ENCODE measurements around the gene KRT79.

KRT79 gene

DNA sequence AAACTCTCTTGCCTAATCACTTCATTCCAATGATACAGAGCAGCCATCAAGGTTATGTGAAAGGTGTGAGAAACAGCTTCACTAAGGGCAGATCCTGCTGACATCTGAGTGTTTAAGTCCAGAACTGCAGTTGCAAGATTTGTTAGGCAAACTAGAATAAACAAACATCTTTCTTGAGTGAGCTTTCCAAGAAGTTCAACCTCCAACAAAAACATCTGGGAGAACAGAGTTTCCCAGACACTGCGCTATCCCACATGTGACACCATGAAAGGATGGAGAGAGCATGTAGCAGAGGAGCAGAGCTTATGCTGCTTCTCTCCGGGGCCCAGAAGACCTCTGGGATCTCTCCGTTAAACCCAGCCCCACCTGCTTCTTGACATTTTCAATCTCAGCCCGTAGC is 62.6 kb downstream of the KRT79 start:
- TF ChIP-seq, protein P1, sequence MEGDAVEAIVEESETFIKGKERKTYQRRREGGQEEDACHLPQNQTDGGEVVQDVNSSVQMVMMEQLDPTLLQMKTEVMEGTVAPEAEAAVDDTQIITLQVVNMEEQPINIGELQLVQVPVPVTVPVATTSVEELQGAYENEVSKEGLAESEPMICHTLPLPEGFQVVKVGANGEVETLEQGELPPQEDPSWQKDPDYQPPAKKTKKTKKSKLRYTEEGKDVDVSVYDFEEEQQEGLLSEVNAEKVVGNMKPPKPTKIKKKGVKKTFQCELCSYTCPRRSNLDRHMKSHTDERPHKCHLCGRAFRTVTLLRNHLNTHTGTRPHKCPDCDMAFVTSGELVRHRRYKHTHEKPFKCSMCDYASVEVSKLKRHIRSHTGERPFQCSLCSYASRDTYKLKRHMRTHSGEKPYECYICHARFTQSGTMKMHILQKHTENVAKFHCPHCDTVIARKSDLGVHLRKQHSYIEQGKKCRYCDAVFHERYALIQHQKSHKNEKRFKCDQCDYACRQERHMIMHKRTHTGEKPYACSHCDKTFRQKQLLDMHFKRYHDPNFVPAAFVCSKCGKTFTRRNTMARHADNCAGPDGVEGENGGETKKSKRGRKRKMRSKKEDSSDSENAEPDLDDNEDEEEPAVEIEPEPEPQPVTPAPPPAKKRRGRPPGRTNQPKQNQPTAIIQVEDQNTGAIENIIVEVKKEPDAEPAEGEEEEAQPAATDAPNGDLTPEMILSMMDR (IDR thresholded peaks at IDR 0.05; ENCODE audit: insufficient read depth, missing control alignments): no peak
- no peak for FAIRE-seq

More for the DNA sequence above, 62.6 kb downstream of the KRT79 start:
- DNase-seq (ENCODE audit: insufficient read length, low spot score): no peak
